Astrocyte of the spinal cord (primary cell): ENCODE measurements around the gene GARNL3.

Experiments used
- DNase-seq: peaks from one replicate; pipeline ENCODE4 v3.0.0; 2011; ENCODE audit warnings: low read depth, low spot score
- H3K4me3 ChIP-seq: 2 replicates; pipeline ENCODE4 v1.5.1; 2011; ENCODE audit warnings: low read depth, mild to moderate bottlenecking, low read length, moderate library complexity
- CTCF ChIP-seq: IDR thresholded peaks from 2 replicates; pipeline ENCODE4 v1.5.1; 2012; ENCODE audit warnings: low read depth, mild to moderate bottlenecking, low read length, inconsistent platforms
- in situ Hi-C: cut with HindIII; loops from 2 replicates; pipeline ENCODE4 v1.10.0; 2017; ENCODE audit warnings: low sequenced_read_pairs

Gene GARNL3

GRCh38 chr9:127406799-127407491 is 142.4 kb downstream of the GARNL3 start:
- in situ Hi-C loops: no loop called here
- no peak overlapping the region for H3K4me3 ChIP-seq
- no peak for DNase-seq
- TF ChIP-seq CTCF: no peak

DNA sequence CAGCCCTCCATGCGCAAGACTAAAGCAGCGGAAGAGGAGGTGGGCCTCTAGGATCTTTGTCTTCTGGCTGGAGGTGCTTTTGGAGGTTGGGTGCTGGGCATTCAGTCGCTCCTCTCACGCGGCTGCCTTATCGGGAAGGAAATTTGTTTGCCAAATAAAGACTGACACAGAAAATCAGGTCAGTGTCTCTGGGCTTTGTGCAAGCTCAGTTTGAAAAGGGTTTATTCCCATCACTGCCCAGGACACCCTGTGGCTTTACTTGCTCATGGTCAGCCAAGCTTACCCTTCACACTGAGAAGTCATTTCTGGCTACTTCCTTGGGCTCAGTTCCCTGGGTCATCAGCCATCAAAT is 142.9 kb downstream of the GARNL3 start:
- in situ Hi-C loops: no loop called here
- no peak overlapping the region for H3K4me3 ChIP-seq
- DNase-seq: no peak
- TF ChIP-seq CTCF: no peak

- in situ Hi-C loops: no loop called here
- DNase-seq: no peak
- H3K4me3 ChIP-seq: no peak overlapping the region
- TF ChIP-seq CTCF: no peak
Measured at GRCh38 chr9:127411122-127411521, 146.5 kb downstream of the GARNL3 start.

DNA sequence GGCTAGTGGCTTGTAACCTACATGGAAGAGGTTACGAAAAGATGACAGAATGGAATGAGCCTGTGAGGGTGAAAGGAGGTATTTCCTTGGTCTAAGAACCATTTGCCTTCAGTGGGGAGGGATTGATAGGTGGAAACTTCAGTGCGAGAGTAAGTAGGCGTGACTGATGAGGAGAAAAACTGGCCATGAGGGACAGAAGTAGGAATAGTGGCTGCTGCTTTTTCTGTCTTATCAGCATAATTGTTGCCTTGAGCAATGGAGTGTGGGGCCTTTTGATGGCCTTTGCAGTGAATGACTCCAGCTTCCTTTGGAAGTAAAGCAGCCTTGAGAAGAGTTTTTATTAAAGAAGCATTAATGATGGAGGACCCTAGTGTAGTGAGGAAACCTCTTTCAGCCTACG is 150.6 kb downstream of the GARNL3 start:
- DNase-seq: no peak
- H3K4me3 ChIP-seq: no peak overlapping the region
- TF ChIP-seq CTCF: no peak
- in situ Hi-C loops: no loop called here

GRCh38 chr9:127415657-127416056 is 151.1 kb downstream of the GARNL3 start:
- no peak overlapping the region for H3K4me3 ChIP-seq
- no peak for TF ChIP-seq CTCF
- no peak for DNase-seq
- in situ Hi-C loops: no loop called here

- TF ChIP-seq CTCF: no peak
- DNase-seq: peak; percentile 43
- in situ Hi-C loops: no loop called here
- H3K4me3 ChIP-seq: no peak overlapping the region
Measured at GRCh38 chr9:127417131-127418036, 152.8 kb downstream of the GARNL3 start.
